Measurements from ENCODE around the gene ADAMTS12.

GRCh38 chr5:33475706-33476105 is 416.1 kb downstream of the ADAMTS12 start:
- TF ChIP-seq, protein P1, sequence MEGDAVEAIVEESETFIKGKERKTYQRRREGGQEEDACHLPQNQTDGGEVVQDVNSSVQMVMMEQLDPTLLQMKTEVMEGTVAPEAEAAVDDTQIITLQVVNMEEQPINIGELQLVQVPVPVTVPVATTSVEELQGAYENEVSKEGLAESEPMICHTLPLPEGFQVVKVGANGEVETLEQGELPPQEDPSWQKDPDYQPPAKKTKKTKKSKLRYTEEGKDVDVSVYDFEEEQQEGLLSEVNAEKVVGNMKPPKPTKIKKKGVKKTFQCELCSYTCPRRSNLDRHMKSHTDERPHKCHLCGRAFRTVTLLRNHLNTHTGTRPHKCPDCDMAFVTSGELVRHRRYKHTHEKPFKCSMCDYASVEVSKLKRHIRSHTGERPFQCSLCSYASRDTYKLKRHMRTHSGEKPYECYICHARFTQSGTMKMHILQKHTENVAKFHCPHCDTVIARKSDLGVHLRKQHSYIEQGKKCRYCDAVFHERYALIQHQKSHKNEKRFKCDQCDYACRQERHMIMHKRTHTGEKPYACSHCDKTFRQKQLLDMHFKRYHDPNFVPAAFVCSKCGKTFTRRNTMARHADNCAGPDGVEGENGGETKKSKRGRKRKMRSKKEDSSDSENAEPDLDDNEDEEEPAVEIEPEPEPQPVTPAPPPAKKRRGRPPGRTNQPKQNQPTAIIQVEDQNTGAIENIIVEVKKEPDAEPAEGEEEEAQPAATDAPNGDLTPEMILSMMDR (IDR thresholded peaks at IDR 0.05): no peak
- TF ChIP-seq ZFX (IDR thresholded peaks at IDR 0.05; ENCODE audit: borderline replicate concordance): no peak
